Neutrophil (primary cell): Measurements from ENCODE around the gene RABGAP1L.
"Not testable (repeated sequence)": the region's sequence is repeated elsewhere in the genome, so short reads cannot be mapped to it uniquely, and the experiment has no call there.

ENCODE experiments used
- H3K27ac ChIP-seq: fragments of 200-600 bp; sonication (generic); 2 replicates; pipeline ENCODE4 v1.5.1; 2016; ENCODE audit warnings: mild to moderate bottlenecking, moderate library complexity
- H3K27me3 ChIP-seq: fragments of 200-600 bp; sonication (generic); 2 replicates; pipeline ENCODE4 v1.6.0; 2016; ENCODE audit warnings: mild to moderate bottlenecking
- H3K36me3 ChIP-seq: fragments of 200-600 bp; sonication (generic); 2 replicates; pipeline ENCODE4 v1.5.1; 2017
- H3K4me1 ChIP-seq, 2 experiments: fragments of 200-600 bp in 1 of 2; sonication (generic) in 1 of 2; 1 replicate in 1 of 2; 2 replicates in 1 of 2; pipeline versions ENCODE4 v1.5.1 to v1.6.1; 2013 to 2016; ENCODE audit warnings: low read depth in 1 of 2, low read length in 1 of 2, mild to moderate bottlenecking in 1 of 2, moderate library complexity in 1 of 2; ENCODE audit not compliant: control insufficient read depth in 1 of 2, insufficient read depth in 1 of 2
- H3K4me3 ChIP-seq, 2 experiments: fragments of 200-600 bp in 1 of 2; sonication (generic) in 1 of 2; 1 replicate in 1 of 2; 2 replicates in 1 of 2; pipeline ENCODE4 v1.5.1; 2013 to 2016; ENCODE audit warnings: low read depth in 1 of 2, low read length in 1 of 2, mild to moderate bottlenecking in 1 of 2, moderate library complexity in 1 of 2
- H3K9me3 ChIP-seq: fragments of 200-600 bp; sonication (generic); 2 replicates; pipeline ENCODE4 v1.5.1; 2016
- TF ChIP-seq, protein P1 (sequence below): fragments of 200-600 bp; sonication (generic); IDR thresholded peaks from 2 replicates; pipeline ENCODE4 v1.5.1; 2016; ENCODE audit warnings: antibody characterized with exemption

RABGAP1L gene

DNA sequence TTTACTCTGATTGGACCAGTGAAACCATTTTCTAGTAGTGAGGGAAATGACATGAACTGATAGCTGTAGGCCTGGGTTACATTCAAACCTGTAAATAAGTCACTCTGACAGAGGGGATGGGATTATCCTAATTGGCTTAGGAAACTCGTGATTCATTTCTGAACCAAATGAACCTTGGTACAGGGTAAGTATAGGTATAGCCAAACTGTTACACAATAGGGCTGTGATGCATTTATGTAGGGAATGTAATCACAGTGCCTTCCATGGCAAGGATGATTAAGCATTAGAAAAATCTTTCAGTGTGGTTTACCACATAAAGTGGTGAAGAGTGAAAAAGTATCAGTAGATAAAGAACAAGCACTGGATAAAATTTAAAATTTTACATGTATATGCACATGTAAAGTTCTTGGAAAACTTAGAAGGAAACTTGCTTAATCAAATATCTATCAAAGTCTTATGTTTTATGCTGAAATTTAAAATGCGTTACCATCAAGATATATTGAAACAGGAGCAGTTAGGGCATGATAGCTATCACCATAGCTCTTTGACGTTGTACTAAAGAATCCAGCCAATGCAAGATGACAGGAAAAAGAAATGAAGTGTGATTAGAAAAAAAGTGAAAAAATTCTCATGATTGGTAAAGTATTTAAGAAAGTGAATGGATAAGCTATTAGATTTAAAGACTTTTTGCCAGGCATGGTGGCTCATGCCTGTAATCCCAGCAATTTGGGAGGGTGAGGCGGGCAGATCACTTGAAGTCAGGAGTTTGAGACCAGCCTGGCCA, 63.0 kb downstream of the RABGAP1L start:
- TF ChIP-seq, protein P1, sequence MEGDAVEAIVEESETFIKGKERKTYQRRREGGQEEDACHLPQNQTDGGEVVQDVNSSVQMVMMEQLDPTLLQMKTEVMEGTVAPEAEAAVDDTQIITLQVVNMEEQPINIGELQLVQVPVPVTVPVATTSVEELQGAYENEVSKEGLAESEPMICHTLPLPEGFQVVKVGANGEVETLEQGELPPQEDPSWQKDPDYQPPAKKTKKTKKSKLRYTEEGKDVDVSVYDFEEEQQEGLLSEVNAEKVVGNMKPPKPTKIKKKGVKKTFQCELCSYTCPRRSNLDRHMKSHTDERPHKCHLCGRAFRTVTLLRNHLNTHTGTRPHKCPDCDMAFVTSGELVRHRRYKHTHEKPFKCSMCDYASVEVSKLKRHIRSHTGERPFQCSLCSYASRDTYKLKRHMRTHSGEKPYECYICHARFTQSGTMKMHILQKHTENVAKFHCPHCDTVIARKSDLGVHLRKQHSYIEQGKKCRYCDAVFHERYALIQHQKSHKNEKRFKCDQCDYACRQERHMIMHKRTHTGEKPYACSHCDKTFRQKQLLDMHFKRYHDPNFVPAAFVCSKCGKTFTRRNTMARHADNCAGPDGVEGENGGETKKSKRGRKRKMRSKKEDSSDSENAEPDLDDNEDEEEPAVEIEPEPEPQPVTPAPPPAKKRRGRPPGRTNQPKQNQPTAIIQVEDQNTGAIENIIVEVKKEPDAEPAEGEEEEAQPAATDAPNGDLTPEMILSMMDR, result no peak
- no peak overlapping the region for H3K4me3 ChIP-seq
- no peaks in the 10 kb centered on the region for H3K27me3 ChIP-seq
- H3K4me1 ChIP-seq, result no peaks in the 10 kb centered on the region
- H3K36me3 ChIP-seq, result peaks cover 16% of the 10 kb centered on the region
- H3K9me3 ChIP-seq, result no peaks in the 10 kb centered on the region
- H3K27ac ChIP-seq, result no peak overlapping the region

DNA sequence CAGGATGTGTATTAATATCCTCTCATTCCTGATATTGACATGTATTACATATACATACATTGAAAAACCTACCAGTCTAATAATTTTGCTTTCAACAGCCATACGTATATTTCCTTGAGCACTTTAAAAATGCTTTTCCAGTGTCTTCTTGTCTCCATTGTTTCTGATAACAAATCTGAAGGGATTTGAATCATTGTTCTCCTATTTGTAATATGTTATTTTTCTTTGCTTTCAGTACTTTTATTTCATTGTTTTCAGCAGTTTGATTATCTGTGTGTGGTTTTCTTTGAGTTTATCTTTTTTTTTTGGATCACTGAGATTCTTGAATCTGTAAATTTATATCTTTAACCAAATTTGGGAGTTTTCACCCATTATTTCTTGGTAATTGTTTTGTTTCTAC, 65.3 kb downstream of the RABGAP1L start:
- Histone ChIP-seq H3K27ac (no peak overlapping the region), H3K4me3 (no peak overlapping the region), H3K4me1 (no peaks in the 10 kb centered on the region), H3K27me3 (no peaks in the 10 kb centered on the region), H3K36me3 (peaks cover 16% of the 10 kb centered on the region), H3K9me3 (no peaks in the 10 kb centered on the region)
- TF ChIP-seq, protein P1, result no peak

DNA sequence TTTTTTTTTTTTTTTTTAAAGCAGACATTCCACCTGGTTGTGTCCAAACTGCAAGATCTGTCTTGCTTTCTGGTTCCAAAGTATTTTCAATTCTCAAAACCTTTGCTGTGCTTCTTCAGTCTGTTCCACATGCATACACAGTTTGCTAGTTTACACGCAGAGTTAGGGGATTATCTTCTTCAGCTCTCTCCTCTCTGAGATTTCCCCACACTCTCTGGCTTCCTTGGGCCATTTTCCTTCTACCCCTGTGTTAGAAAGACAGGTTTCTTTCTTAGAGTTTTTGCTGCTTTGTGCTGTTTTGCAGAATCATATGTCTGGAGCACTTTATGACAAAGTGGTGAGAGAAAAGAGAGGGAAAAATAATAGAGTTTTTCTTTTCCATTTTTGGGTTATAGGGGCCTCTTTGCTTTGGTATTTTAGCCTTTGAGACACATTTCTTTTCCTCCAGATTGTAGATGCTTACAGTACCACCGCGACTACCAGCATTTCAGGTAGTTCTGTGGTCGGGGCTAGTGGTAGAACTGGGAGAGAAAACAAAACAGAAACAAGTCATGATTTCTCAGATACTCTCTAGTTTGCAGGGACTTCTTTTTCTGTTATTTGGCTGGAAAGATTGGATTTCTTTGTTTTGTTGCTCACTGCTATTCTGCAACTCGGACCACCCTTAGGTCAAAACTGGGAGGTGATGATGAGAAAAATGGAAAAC, 66.3 kb downstream of the RABGAP1L start:
- Histone ChIP-seq H3K27ac (no peak overlapping the region), H3K9me3 (no peaks in the 10 kb centered on the region), H3K27me3 (no peaks in the 10 kb centered on the region), H3K4me1 (no peaks in the 10 kb centered on the region), H3K4me3 (no peak overlapping the region), H3K36me3 (peaks cover 16% of the 10 kb centered on the region)
- TF ChIP-seq, protein P1, result no peak

DNA sequence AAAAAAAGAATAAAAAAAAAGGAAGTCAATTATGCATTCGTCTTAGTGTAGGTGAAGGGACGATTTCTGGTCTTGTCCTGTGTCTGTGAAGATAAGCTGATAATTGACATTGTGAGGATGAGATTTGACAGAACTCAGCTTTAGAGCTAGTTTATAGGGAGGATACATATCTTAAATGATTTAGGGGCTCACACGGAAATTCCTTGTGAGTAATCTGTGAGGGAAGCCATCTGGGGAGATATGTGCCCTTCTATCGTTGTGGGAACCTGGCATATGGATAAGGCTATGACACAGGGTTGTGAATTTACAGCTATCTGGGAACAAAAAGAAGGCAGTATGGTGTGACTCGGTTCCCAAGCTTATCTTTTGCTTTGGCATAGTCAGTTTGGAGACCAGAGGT, 71.1 kb downstream of the RABGAP1L start:
- H3K36me3 ChIP-seq, result peaks cover 12% of the 10 kb centered on the region
- TF ChIP-seq, protein P1, result no peak
- no peaks in the 10 kb centered on the region for H3K27me3 ChIP-seq
- no peaks in the 10 kb centered on the region for H3K9me3 ChIP-seq
- H3K4me3 ChIP-seq, result no peak overlapping the region
- no peak overlapping the region for H3K27ac ChIP-seq
- H3K4me1 ChIP-seq, result no peaks in the 10 kb centered on the region

DNA sequence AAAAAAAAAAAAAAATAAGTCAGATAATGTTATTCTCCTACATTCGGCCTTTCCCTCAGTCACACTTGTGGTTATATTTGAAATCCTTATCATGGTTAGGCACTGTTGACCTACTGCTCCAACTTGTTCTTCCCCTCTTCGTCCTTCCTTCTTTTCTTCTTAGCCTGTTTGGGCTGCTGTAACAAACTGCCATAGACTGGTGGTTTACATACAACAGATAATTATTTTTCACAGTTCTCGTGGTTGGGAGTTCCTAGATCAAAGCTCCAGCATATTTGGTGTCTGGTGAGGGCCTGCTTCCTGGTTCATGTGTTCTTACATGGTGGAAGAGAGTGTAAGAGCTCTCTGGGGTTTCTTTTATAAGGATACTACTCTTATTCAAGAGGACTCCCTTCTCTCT, 73.4 kb downstream of the RABGAP1L start:
- H3K27me3 ChIP-seq, result no peaks in the 10 kb centered on the region
- H3K4me3 ChIP-seq, result no peak overlapping the region
- no peaks in the 10 kb centered on the region for H3K4me1 ChIP-seq
- no peaks in the 10 kb centered on the region for H3K9me3 ChIP-seq
- TF ChIP-seq, protein P1, result no peak
- peaks cover 12% of the 10 kb centered on the region for H3K36me3 ChIP-seq
- H3K27ac ChIP-seq, result no peak overlapping the region

DNA sequence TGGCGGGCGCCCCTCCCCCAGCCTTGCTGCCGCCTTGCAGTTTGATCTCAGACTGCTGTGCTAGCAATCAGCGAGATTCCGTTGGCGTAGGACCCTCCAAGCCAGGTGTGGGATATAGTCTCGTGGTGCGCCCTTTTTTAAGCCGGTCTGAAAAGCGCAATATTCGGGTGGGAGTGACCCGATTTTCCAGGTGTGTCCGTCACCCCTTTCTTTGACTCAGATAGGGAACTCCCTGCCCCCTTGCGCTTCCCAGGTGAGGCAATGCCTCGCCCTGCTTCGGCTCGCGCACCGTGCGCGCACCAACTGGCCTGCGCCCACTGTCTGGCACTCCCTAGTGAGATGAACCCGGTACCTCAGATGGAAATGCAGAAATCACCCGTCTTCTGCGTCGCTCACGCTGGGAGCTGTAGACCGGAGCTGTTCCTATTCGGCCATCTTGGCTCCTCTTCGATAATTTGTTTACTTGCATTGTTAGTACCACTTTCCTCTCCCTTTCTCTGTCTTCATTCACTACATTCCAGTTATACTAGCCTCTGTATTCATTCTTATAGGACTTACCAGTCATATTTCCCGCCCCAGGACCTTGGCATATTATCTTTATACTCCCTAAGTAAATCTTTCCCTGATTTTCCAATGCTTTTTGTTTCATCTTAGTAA, 79.7 kb downstream of the RABGAP1L start:
- not testable (repeated sequence) for H3K27ac ChIP-seq, H3K9me3 ChIP-seq, H3K27me3 ChIP-seq, H3K4me1 ChIP-seq, H3K36me3 ChIP-seq, H3K4me3 ChIP-seq
